ENCODE measurements around the gene ZNF619.

The ZNF619 gene

DNA sequence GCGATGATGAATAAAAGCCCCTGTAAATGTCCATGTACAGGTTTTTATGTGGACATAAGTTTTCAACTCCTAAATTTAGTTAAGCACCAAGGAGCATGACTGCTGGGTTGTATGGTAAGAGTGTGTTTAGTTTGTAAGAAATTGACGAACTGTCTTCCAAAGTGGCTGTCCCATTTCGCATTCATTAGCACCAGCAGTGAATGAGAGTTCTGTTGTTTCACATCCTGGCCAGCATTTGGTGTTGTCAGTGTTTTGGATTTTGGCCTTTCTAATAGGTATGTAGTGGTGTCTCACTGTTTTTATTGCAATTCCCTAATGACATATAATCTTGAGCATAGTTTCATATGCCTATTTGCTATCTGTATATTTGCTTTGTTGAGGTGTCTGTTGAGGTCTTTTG, 51.5 kb downstream of the ZNF619 start:
- H3K4me3 ChIP-seq (ENCODE audit: low read length): no peak overlapping the region
- TF ChIP-seq, protein P1, sequence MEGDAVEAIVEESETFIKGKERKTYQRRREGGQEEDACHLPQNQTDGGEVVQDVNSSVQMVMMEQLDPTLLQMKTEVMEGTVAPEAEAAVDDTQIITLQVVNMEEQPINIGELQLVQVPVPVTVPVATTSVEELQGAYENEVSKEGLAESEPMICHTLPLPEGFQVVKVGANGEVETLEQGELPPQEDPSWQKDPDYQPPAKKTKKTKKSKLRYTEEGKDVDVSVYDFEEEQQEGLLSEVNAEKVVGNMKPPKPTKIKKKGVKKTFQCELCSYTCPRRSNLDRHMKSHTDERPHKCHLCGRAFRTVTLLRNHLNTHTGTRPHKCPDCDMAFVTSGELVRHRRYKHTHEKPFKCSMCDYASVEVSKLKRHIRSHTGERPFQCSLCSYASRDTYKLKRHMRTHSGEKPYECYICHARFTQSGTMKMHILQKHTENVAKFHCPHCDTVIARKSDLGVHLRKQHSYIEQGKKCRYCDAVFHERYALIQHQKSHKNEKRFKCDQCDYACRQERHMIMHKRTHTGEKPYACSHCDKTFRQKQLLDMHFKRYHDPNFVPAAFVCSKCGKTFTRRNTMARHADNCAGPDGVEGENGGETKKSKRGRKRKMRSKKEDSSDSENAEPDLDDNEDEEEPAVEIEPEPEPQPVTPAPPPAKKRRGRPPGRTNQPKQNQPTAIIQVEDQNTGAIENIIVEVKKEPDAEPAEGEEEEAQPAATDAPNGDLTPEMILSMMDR (conservative IDR thresholded peaks at IDR 0.05; ENCODE audit: low read depth, low read length): no peak
- DNase-seq (ENCODE audit: low read depth): no peak

DNA sequence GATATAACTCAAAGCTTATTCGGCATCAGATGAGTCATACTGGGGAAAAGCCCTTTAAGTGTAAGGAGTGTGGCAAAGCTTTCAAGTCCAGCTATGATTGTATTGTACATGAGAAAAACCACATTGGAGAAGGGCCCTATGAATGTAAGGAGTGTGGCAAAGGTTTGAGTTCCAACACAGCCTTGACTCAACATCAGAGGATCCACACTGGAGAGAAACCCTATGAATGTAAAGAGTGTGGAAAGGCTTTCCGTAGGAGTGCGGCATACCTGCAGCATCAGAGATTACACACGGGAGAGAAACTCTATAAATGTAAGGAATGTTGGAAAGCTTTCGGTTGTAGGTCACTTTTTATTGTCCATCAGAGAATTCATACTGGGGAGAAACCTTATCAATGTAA, 55.3 kb downstream of the ZNF619 start:
- TF ChIP-seq, protein P1 (conservative IDR thresholded peaks at IDR 0.05; ENCODE audit: low read depth, low read length): no peak
- H3K4me3 ChIP-seq (ENCODE audit: low read length): no peak overlapping the region
- no peak for DNase-seq (ENCODE audit: low read depth)

DNA sequence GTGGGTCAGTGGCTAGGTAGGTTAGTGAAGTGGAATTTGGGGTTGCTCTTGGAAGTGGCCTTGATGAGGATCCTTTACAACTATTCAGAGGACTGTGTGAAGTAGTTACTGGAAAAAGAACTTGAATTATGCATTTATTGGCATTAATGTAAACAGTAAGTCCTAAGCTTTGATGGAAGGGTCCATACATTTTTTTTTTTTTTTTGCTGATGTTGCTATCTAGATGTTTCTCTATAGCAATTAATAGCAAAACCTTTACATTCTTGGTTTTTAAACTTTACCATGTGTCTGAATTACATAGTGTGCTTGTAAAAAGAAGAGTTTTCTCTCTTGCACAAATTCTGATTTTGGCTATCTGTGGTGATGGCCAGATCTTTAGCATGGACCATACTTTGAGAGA, 57.4 kb downstream of the ZNF619 start:
- H3K4me3 ChIP-seq (ENCODE audit: low read length): no peak overlapping the region
- no peak for DNase-seq (ENCODE audit: low read depth)
- TF ChIP-seq, protein P1 (conservative IDR thresholded peaks at IDR 0.05; ENCODE audit: low read depth, low read length): no peak

Data from retinal pigment epithelial cell (primary cell).